ENCODE data around the gene CCR5. TPM values are rescaled to one million over a fixed set of nuclear protein-coding genes. Genes with fewer than 3 reads are reported as not detected.

The CCR5 gene
- total and polyA plus RNA-seq, 4 donors: 0.06 to 0.75 (median 0.37) TPM

DNA sequence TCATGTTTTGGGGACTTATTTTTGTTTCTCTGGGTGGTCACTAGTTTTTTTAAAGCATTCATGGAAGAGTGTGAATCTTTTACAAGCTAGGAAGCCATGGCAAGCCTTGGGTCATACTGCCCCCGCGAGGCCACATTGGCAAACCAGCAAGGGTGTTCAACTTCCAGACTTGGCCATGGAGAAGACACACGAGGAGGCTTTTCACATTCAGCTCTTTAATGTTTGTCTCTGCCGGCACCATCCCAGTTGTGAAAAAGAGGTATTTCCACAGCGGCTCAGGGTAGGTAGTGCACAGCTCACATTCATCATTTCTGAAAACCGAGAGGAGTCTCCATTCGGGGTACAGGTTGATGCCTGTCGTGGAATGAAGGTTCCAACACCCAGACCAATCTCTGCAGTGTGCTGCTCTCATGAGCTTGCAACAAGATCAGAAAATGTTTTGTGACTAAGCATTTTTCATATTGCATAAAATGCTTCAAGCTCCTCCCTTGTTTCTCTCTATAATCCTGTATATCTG lies 7.7 kb downstream of the CCR5 start:
- Histone ChIP-seq H3K36me3 (ENCODE audit: control insufficient read depth in 4 of 4, insufficient read depth in 3 of 4, low read depth in 1 of 4, low read length in 3 of 4) (no peaks in the 10 kb centered on the region), H3K27me3 (ENCODE audit: control insufficient read depth in 4 of 4, insufficient read depth in 4 of 4, low read length in 3 of 4) (peaks cover 0 to 5% (median 0%) of the 10 kb centered on the region in 4 donors), H3K9me3 (ENCODE audit: control insufficient read depth in 4 of 4, low read length in 3 of 4) (no peaks in the 10 kb centered on the region), H3K9ac (ENCODE audit: low read depth in 1 of 2, low read length in 2 of 2) (no peak overlapping the region), H3K4me1 (ENCODE audit: control insufficient read depth in 4 of 4, insufficient read depth in 4 of 4, low read length in 3 of 4) (peaks cover 0 to 10% (median 7%) of the 10 kb centered on the region in 4 donors), H3K4me3 (ENCODE audit: low read depth in 1 of 3, low read length in 3 of 3) (no peak overlapping the region), H3K27ac (ENCODE audit: low read depth in 1 of 2, low read length in 2 of 2) (no peak overlapping the region)
- 42% methylated on average over 8 of the region's 8 CpGs for WGBS
- TF ChIP-seq HNF4A (conservative IDR thresholded peaks at IDR 0.05): no peak
- no peak for TF ChIP-seq HNF4G (IDR thresholded peaks at IDR 0.05)
- TF ChIP-seq YY1 (IDR thresholded peaks at IDR 0.05): no peak
- no peak for TF ChIP-seq GABPA (IDR thresholded peaks at IDR 0.05 in 1 of 2, conservative IDR thresholded peaks at IDR 0.05 in 1 of 2)
- TF ChIP-seq, protein P1, sequence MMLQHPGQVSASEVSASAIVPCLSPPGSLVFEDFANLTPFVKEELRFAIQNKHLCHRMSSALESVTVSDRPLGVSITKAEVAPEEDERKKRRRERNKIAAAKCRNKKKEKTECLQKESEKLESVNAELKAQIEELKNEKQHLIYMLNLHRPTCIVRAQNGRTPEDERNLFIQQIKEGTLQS (IDR thresholded peaks at IDR 0.05): no peak
- TF ChIP-seq RAD21 (IDR thresholded peaks at IDR 0.05): peak; percentile 78 to 83
- TF ChIP-seq MAX (IDR thresholded peaks at IDR 0.05): no peak
- no peak for TF ChIP-seq RXRA (IDR thresholded peaks at IDR 0.05)
- TF ChIP-seq, protein P2, sequence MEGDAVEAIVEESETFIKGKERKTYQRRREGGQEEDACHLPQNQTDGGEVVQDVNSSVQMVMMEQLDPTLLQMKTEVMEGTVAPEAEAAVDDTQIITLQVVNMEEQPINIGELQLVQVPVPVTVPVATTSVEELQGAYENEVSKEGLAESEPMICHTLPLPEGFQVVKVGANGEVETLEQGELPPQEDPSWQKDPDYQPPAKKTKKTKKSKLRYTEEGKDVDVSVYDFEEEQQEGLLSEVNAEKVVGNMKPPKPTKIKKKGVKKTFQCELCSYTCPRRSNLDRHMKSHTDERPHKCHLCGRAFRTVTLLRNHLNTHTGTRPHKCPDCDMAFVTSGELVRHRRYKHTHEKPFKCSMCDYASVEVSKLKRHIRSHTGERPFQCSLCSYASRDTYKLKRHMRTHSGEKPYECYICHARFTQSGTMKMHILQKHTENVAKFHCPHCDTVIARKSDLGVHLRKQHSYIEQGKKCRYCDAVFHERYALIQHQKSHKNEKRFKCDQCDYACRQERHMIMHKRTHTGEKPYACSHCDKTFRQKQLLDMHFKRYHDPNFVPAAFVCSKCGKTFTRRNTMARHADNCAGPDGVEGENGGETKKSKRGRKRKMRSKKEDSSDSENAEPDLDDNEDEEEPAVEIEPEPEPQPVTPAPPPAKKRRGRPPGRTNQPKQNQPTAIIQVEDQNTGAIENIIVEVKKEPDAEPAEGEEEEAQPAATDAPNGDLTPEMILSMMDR (IDR thresholded peaks at IDR 0.05; ENCODE audit: low read depth, low read length, missing input control): peak; percentile 55
- no peak for TF ChIP-seq NR2F2 (IDR thresholded peaks at IDR 0.05)
- TF ChIP-seq FOXA1 (IDR thresholded peaks at IDR 0.05): no peak
- TF ChIP-seq SP1 (IDR thresholded peaks at IDR 0.05): no peak
- DNase-seq (ENCODE audit: low spot score): peak; percentile 72

- Histone ChIP-seq H3K9ac (ENCODE audit: low read depth in 1 of 2, low read length in 2 of 2) (no peak overlapping the region), H3K27me3 (ENCODE audit: control insufficient read depth in 4 of 4, insufficient read depth in 4 of 4, low read length in 3 of 4) (no peaks in the 10 kb centered on the region), H3K9me3 (ENCODE audit: control insufficient read depth in 4 of 4, low read length in 3 of 4) (no peaks in the 10 kb centered on the region), H3K4me1 (ENCODE audit: control insufficient read depth in 4 of 4, insufficient read depth in 4 of 4, low read length in 3 of 4) (peaks cover 0 to 10% (median 9%) of the 10 kb centered on the region in 4 donors), H3K4me3 (ENCODE audit: low read depth in 1 of 3, low read length in 3 of 3) (no peak overlapping the region), H3K36me3 (ENCODE audit: control insufficient read depth in 4 of 4, insufficient read depth in 3 of 4, low read depth in 1 of 4, low read length in 3 of 4) (no peaks in the 10 kb centered on the region), H3K27ac (ENCODE audit: low read depth in 1 of 2, low read length in 2 of 2) (peak overlapping the region; percentile 59 to 72)
- WGBS: 78% methylated on average over 8 of the region's 8 CpGs
- TF ChIP-seq MAX (IDR thresholded peaks at IDR 0.05): no peak
- no peak for TF ChIP-seq YY1 (IDR thresholded peaks at IDR 0.05)
- TF ChIP-seq HNF4A (conservative IDR thresholded peaks at IDR 0.05): no peak
- TF ChIP-seq RAD21 (IDR thresholded peaks at IDR 0.05): no peak
- no peak for TF ChIP-seq SP1 (IDR thresholded peaks at IDR 0.05)
- no peak for TF ChIP-seq HNF4G (IDR thresholded peaks at IDR 0.05)
- no peak for TF ChIP-seq JUND (IDR thresholded peaks at IDR 0.05)
- TF ChIP-seq RXRA (IDR thresholded peaks at IDR 0.05): no peak
- no peak for TF ChIP-seq ZBTB33 (IDR thresholded peaks at IDR 0.05)
- TF ChIP-seq GABPA (IDR thresholded peaks at IDR 0.05 in 1 of 2, conservative IDR thresholded peaks at IDR 0.05 in 1 of 2): no peak
- no peak for DNase-seq (ENCODE audit: low spot score)
Measured at GRCh38 chr3:46380471-46381221, 9.9 kb downstream of the CCR5 start.
